ENCODE results near the gene JMJD8.

The JMJD8 gene

GRCh38 chr16:643050-643368 lies 41.1 kb downstream of the JMJD8 start:
- H3K9ac ChIP-seq (ENCODE audit: low read length), result peak overlapping the region; percentile 59
- H3K27ac ChIP-seq (ENCODE audit: low read length), result no peak overlapping the region
- peaks cover 6% of the 10 kb centered on the region for H3K4me1 ChIP-seq (ENCODE audit: control insufficient read depth, low read depth, low read length)
- H3K4me3 ChIP-seq (ENCODE audit: low read length), result peak overlapping the region; percentile 65
- no peaks in the 10 kb centered on the region for H3K9me3 ChIP-seq (ENCODE audit: control insufficient read depth, low read depth, low read length)
- peaks cover 10% of the 10 kb centered on the region for H3K27me3 ChIP-seq (ENCODE audit: control insufficient read depth, insufficient read depth, low read length)
- no peaks in the 10 kb centered on the region for H3K36me3 ChIP-seq (ENCODE audit: control insufficient read depth, low read depth, low read length)

- Histone ChIP-seq H3K27ac (ENCODE audit: low read length) (no peak overlapping the region), H3K27me3 (ENCODE audit: control insufficient read depth, insufficient read depth, low read length) (peaks cover 10% of the 10 kb centered on the region), H3K36me3 (ENCODE audit: control insufficient read depth, low read depth, low read length) (no peaks in the 10 kb centered on the region), H3K9me3 (ENCODE audit: control insufficient read depth, low read depth, low read length) (no peaks in the 10 kb centered on the region), H3K9ac (ENCODE audit: low read length) (peak overlapping the region; percentile 59), H3K4me3 (ENCODE audit: low read length) (peak overlapping the region; percentile 65), H3K4me1 (ENCODE audit: control insufficient read depth, low read depth, low read length) (peaks cover 9% of the 10 kb centered on the region)
These were observed 41.7 kb downstream of the JMJD8 start for GRCh38 chr16:642189-643049.

GRCh38 chr16:641326-642188 lies 42.6 kb downstream of the JMJD8 start, which contains the start of gene MCRIP2:
TSS of gene MCRIP2 (plus strand) at chr16:641828. CDS start at chr16:641992, 164 bp downstream.
- H3K27ac ChIP-seq (ENCODE audit: low read length), result no peak within 1 kb of the TSS
- no peaks in the 10 kb centered on the region for H3K36me3 ChIP-seq (ENCODE audit: control insufficient read depth, low read depth, low read length)
- peaks cover 9% of the 10 kb centered on the region for H3K4me1 ChIP-seq (ENCODE audit: control insufficient read depth, low read depth, low read length)
- no peaks in the 10 kb centered on the region for H3K9me3 ChIP-seq (ENCODE audit: control insufficient read depth, low read depth, low read length)
- peak within 1 kb of the TSS; percentile 65 for H3K4me3 ChIP-seq (ENCODE audit: low read length)
- peak within 1 kb of the TSS; percentile 59 for H3K9ac ChIP-seq (ENCODE audit: low read length)
- peaks cover 10% of the 10 kb centered on the region for H3K27me3 ChIP-seq (ENCODE audit: control insufficient read depth, insufficient read depth, low read length)

GRCh38 chr16:640614-641013 lies 43.5 kb downstream of the JMJD8 start:
- Histone ChIP-seq H3K4me1 (ENCODE audit: control insufficient read depth, low read depth, low read length) (peaks cover 9% of the 10 kb centered on the region), H3K27ac (ENCODE audit: low read length) (no peak overlapping the region), H3K9me3 (ENCODE audit: control insufficient read depth, low read depth, low read length) (no peaks in the 10 kb centered on the region), H3K36me3 (ENCODE audit: control insufficient read depth, low read depth, low read length) (no peaks in the 10 kb centered on the region), H3K9ac (ENCODE audit: low read length) (no peak overlapping the region), H3K4me3 (ENCODE audit: low read length) (no peak overlapping the region), H3K27me3 (ENCODE audit: control insufficient read depth, insufficient read depth, low read length) (peaks cover 10% of the 10 kb centered on the region)

GRCh38 chr16:638836-639235 lies 45.3 kb downstream of the JMJD8 start:
- Histone ChIP-seq H3K36me3 (ENCODE audit: control insufficient read depth, low read depth, low read length) (no peaks in the 10 kb centered on the region), H3K27me3 (ENCODE audit: control insufficient read depth, insufficient read depth, low read length) (peaks cover 10% of the 10 kb centered on the region), H3K27ac (ENCODE audit: low read length) (no peak overlapping the region), H3K9ac (ENCODE audit: low read length) (no peak overlapping the region), H3K4me3 (ENCODE audit: low read length) (no peak overlapping the region), H3K9me3 (ENCODE audit: control insufficient read depth, low read depth, low read length) (no peaks in the 10 kb centered on the region), H3K4me1 (ENCODE audit: control insufficient read depth, low read depth, low read length) (peaks cover 9% of the 10 kb centered on the region)

GRCh38 chr16:638034-638543 lies 46.0 kb downstream of the JMJD8 start:
- Histone ChIP-seq H3K4me3 (ENCODE audit: low read length) (no peak overlapping the region), H3K36me3 (ENCODE audit: control insufficient read depth, low read depth, low read length) (no peaks in the 10 kb centered on the region), H3K4me1 (ENCODE audit: control insufficient read depth, low read depth, low read length) (peaks cover 9% of the 10 kb centered on the region), H3K9ac (ENCODE audit: low read length) (no peak overlapping the region), H3K27ac (ENCODE audit: low read length) (no peak overlapping the region), H3K9me3 (ENCODE audit: control insufficient read depth, low read depth, low read length) (no peaks in the 10 kb centered on the region), H3K27me3 (ENCODE audit: control insufficient read depth, insufficient read depth, low read length) (peaks cover 9% of the 10 kb centered on the region)

- Histone ChIP-seq H3K4me1 (ENCODE audit: control insufficient read depth, low read depth, low read length) (peaks cover 9% of the 10 kb centered on the region), H3K27ac (ENCODE audit: low read length) (no peak overlapping the region), H3K4me3 (ENCODE audit: low read length) (peak overlapping the region; percentile 95), H3K27me3 (ENCODE audit: control insufficient read depth, insufficient read depth, low read length) (peaks cover 1% of the 10 kb centered on the region), H3K9ac (ENCODE audit: low read length) (peak overlapping the region; percentile 58), H3K9me3 (ENCODE audit: control insufficient read depth, low read depth, low read length) (no peaks in the 10 kb centered on the region), H3K36me3 (ENCODE audit: control insufficient read depth, low read depth, low read length) (no peaks in the 10 kb centered on the region)
These were observed 46.8 kb downstream of the JMJD8 start for GRCh38 chr16:637081-638018.

GRCh38 chr16:636206-637080 lies 47.7 kb downstream of the JMJD8 start, which contains the start of gene METTL26:
TSS of gene METTL26 (minus strand) at chr16:636305. CDS start at chr16:636290, 15 bp downstream.
- peak within 1 kb of the TSS; percentile 69 for H3K9ac ChIP-seq (ENCODE audit: low read length)
- H3K27me3 ChIP-seq (ENCODE audit: control insufficient read depth, insufficient read depth, low read length), result no peaks in the 10 kb centered on the region
- H3K4me1 ChIP-seq (ENCODE audit: control insufficient read depth, low read depth, low read length), result peaks cover 9% of the 10 kb centered on the region
- no peaks in the 10 kb centered on the region for H3K36me3 ChIP-seq (ENCODE audit: control insufficient read depth, low read depth, low read length)
- no peaks in the 10 kb centered on the region for H3K9me3 ChIP-seq (ENCODE audit: control insufficient read depth, low read depth, low read length)
- H3K4me3 ChIP-seq (ENCODE audit: low read length), result peak within 1 kb of the TSS; percentile 95
- H3K27ac ChIP-seq (ENCODE audit: low read length), result no peak within 1 kb of the TSS

- H3K9me3 ChIP-seq (ENCODE audit: control insufficient read depth, low read depth, low read length), result no peaks in the 10 kb centered on the region
- no peak overlapping the region for H3K27ac ChIP-seq (ENCODE audit: low read length)
- no peaks in the 10 kb centered on the region for H3K36me3 ChIP-seq (ENCODE audit: control insufficient read depth, low read depth, low read length)
- H3K9ac ChIP-seq (ENCODE audit: low read length), result peak overlapping the region; percentile 69
- peak overlapping the region; percentile 95 for H3K4me3 ChIP-seq (ENCODE audit: low read length)
- H3K4me1 ChIP-seq (ENCODE audit: control insufficient read depth, low read depth, low read length), result peaks cover 6% of the 10 kb centered on the region
- no peaks in the 10 kb centered on the region for H3K27me3 ChIP-seq (ENCODE audit: control insufficient read depth, insufficient read depth, low read length)
These were observed 48.4 kb downstream of the JMJD8 start for GRCh38 chr16:635573-636205.

- Histone ChIP-seq H3K27me3 (ENCODE audit: control insufficient read depth, insufficient read depth, low read length) (no peaks in the 10 kb centered on the region), H3K4me3 (ENCODE audit: low read length) (peak overlapping the region; percentile 95), H3K9ac (ENCODE audit: low read length) (no peak overlapping the region), H3K36me3 (ENCODE audit: control insufficient read depth, low read depth, low read length) (no peaks in the 10 kb centered on the region), H3K4me1 (ENCODE audit: control insufficient read depth, low read depth, low read length) (peaks cover 12% of the 10 kb centered on the region), H3K27ac (ENCODE audit: low read length) (no peak overlapping the region), H3K9me3 (ENCODE audit: control insufficient read depth, low read depth, low read length) (no peaks in the 10 kb centered on the region)
These were observed 49.1 kb downstream of the JMJD8 start for GRCh38 chr16:634996-635395.
